GM18511 (cell line): Measurements from ENCODE around the gene PARD6B.
"Not testable (repeated sequence)": the region's sequence is repeated elsewhere in the genome, so short reads cannot be mapped to it uniquely, and the experiment has no call there.

Experiments used
- ATAC-seq: cut with Tn5 transposase; IDR thresholded peaks from one replicate; pipeline ENCODE4 v1.9.1; 2021; ENCODE audit warnings: mild to moderate bottlenecking, moderate library complexity; ENCODE audit not compliant: unreplicated experiment

Gene PARD6B

DNA sequence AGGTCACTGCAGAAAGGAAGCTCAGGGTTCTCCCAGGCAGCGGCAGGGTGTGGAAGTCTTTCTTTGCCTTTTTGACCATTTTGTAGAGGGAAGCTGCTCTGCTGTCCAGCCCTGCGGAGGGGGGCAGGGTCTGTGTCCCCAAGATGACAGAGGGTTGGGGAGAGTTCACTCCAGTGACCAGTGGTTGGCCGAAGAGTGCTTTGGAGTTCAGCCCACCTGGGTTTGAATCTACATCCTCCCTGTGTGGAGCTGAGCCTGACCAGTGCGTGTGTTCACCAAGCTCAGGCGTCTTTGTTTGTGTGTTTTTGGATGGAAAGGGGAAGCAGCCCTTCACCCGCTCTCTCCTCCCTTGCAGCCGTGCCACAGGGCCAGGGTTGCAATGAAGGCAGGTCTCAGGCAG lies 37.6 kb downstream of the PARD6B start:
- not testable (repeated sequence) for ATAC-seq

DNA sequence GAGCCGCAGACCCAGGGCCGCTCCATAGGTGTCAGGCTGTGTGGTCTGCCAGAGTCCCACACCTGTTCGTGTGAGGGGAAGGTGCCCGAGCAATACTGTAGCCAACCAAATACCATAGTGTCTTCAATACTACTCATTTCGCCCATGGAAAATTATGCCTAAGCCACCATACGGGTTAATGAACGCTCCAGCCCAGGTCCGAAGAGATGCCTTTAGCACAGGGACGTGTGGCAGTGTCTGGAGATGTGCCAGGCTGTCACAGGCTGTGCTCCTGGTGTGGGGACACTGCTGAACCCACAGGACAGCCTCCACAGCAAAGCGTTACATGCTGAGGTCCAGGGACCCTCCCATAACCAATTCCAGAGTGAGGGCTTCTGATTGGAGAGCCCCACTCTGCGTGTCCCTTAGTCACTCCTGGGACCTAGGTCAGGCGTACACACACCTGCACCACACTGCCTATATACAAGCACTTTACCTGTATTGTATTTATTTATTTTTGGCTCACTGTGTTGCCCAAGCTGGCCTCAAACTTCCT lies 38.2 kb downstream of the PARD6B start:
- not testable (repeated sequence) for ATAC-seq

DNA sequence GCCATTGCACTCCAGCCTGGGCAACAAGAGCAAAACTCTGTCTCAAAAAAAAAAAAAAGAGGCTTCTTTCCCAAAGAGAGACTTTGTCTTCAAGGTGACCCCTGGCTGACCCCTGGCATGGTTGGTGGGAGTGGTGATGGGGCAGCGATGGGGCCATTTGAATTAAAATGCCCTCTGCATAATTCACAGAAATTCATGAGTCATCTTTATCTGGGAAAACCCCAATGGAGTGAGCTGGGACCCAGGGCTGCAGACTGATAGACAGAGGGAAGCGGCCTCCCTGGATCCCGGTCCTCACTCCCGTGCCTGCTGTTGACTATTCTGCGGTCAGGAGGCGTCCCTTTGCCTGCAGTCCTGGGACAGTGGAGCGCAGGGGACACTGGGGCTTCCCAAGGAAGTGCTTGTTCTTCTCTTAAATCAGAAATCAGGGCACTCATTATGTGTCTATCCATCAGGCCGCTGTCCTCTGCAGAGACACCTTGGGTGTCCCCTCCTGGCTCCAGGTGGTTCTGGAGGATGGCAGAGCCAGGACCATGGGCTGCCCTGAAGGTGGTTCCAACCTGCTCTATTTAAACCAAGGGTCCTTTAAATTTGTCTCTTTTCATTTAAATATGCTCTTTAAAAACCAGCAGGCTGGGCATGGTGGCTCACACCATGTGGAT lies 40.2 kb downstream of the PARD6B start:
- ATAC-seq, result not testable (repeated sequence)

DNA sequence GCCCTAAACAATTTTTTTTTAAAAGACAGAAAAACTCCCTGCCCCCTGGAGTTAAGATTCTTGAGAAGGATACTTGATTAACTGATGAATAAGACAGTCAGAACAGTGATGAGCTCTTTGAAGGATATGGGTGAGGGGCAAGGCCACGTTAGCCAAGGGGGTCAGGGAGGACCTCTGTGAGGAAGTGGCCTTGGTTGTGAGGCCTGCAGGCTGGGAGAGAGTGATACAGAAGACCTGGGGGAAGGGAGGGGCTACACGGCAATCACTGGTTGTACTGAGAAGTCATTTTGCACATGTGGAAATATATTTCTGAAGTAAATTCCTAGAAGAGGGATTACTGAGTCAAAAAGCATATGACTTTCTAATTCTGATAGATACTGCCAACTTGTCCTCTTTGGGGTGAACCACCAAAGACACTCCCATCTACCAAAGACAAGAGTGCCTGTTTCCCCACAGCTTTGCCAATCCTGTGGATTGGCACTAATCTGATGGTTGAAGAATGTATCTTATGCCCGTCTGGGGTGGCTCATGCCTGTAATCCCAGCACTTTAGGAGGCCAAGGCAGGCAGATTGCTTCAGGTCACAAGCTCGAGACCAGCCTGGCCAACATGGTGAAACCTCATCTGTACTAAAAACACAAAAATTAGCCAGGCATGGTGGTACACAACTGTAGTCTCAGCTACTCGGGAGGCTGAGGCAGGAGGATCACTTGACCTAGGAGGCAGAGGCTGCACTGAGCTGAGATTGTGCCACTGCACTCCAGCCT lies 41.2 kb downstream of the PARD6B start:
- no peak for ATAC-seq

DNA sequence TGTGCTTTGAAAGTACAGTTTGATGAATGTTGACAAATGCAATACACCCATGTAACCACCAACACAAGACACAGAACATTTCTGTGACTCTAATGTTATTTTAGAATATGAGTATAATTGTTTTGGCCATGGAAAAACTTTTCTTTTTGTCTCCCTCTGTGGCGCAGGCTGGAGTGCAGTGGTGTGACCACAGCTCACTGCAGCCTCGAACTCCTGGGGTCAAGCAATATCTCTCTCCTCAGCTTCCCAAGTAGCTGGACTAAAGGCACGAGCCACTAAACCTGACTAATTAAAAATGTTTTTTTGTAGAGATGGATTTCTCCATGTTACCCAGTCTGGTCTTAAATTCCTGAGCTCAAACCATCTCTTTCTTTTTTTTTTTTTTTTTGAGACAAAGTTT lies 43.1 kb downstream of the PARD6B start:
- no peak for ATAC-seq

DNA sequence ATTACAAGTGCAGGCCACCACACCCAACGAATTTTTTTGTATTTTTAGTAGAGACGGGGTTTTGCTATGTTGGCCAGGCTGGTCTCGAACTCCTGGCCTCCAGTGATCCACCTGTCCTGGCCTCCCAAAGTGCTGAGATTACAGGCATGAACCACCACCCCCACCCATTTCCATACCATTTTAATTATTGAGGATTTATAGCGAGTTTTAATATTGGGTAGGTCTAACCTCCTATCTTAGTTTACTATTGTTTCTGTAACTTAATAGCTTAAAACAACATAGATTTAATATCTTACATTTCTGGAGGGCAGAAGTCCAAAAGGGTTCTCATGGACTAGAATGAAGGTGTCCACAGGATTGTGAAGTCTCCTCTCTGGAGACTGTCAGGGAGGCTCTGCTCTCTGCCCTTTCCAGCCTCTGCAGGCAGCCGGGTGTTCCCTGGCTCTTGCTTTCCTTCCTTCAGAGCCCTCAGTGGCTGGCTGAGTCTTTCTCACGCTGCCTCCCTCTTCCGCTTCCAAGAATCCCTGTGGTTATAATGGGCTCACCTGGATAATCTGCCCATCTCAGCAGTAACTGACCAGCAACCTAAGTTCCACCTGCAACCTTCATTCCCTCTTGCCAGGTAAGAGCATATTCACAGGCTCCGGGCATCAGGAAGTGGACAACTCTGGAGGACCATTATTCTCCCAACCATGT lies 44.9 kb downstream of the PARD6B start:
- ATAC-seq, result no peak

DNA sequence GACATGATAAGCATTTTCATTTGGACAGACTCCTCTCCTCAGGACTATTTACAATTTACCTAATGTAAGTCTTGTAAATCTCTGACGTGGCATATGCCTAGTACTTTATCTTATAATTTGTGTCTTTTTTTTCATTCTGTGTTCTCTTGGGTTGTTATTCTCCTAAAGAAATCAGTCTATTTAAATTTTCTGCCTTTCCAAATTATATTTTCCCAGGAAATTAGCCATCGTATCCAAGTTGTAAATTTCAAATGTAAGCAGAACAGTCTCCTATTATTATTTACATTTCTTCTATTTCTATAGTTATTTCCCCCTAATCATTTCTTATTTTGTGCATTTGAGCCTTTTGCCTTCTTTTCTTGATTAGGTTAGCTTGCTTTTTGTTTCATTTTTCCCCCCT lies 46.0 kb downstream of the PARD6B start:
- no peak for ATAC-seq

DNA sequence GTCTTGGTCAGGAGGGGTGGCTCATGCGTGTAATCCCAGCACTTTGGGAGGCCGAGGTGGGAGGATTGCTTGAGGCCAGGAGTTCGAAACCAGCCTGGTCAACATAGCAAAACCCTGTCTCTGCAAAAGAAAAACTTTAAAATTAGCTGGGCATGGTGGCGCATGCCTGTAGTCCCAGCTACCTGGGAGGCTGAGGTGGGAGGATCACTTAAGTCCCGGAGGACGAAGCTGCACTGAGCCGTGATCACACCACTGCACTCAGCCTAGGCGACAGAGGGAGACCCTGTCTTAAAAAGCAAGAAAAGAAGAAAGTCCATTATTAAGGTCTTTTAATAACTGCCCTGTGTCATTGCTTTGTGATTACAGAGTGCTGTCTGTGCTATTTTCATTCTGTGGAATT lies 47.6 kb downstream of the PARD6B start:
- not testable (repeated sequence) for ATAC-seq

DNA sequence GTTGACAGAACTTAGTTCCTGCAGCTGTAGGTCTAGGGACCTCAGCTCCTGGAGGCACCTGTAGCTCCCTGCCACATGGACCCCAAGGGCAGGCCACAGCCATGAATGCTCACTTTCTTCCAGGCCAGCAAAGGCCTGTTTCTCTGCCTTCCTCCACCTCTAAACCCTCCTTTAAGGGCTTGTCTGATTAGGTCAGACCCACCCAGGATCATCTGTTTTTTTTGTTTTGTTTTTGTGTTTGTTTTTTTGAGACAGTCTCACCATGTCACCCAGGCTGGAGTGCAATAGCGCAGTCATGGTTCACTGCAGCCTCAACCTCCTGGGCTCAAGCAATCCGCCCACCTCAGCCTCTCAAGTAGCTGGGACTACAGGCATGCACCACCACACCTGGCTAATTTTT lies 52.0 kb downstream of the PARD6B start:
- ATAC-seq, result no peak

DNA sequence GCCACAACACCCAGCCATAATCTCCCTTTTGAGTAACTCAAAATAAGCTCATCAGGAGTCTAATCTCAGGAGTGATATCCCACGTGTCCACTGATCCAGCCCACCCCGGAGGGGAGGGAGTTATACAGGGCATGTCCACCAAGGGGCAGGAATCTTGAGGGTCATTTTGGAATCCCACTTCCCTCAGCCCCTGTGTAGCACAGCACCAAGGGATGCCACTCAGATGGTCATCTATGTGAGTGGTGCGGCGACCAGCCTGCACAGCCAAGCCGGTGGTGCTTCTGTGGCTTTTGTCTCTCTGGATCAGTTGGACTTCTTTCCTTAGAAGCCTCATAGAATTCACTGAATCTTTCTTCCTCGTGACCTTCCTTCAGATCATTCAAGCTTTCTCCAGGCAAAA lies 52.5 kb downstream of the PARD6B start:
- ATAC-seq, result no peak

DNA sequence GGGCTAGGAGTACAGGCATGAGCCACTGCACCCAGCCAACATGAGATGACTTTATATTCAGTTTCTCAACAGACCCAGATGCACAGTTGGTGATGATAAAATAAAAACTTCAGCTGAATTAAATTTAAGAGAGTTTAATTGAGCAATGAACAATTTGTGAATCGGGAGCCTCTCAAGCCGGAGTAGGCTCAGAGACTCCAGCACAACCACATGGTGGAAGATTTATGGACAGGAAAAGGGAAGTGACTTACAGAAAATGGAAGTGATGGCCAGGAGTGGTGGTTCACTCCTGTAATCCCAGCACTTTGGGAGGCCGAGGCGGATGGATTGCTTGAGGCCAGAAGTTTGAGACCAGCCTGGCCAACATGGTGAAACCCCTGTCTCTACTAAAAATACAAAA lies 53.1 kb downstream of the PARD6B start:
- no peak for ATAC-seq

DNA sequence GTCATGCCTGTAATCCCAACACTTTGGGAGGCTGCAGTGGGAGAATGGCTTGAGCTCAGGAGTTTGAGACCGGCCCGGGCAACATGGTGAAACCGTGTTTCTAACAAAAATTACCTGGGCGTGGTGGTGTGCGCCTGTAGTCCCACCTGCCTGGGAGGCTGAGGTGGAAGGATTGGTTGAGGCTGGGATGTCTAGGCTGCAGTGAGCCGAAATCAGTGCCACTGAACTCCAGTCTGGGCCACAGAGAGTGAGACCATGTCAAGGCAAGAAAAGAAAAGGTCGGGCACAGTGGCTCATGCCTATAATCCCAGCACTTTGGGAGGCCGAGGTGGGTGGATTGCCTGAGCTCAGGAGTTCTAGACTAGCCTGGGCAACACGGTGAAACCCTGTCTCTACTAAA lies 55.3 kb downstream of the PARD6B start:
- ATAC-seq, result no peak

DNA sequence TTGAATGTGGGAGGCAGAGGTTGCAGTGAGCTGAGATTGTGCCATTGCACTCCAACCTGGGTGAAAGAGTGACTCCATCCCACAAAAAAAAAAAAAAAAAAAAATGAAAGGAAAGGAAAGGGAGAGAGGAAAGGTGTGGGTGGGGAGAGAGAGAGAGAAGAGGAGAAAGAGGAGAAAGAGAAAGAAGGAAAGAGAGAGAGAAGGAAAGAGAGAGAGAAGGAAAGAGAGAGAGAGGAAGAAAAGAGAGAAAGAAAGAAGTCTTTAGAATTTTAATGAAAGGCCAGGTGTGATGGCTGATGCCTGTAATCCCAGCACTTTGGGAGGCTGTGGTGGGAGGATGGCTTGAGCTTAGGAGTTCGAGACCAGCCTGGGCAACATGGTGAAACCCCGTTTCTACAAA lies 55.8 kb downstream of the PARD6B start:
- no peak for ATAC-seq

DNA sequence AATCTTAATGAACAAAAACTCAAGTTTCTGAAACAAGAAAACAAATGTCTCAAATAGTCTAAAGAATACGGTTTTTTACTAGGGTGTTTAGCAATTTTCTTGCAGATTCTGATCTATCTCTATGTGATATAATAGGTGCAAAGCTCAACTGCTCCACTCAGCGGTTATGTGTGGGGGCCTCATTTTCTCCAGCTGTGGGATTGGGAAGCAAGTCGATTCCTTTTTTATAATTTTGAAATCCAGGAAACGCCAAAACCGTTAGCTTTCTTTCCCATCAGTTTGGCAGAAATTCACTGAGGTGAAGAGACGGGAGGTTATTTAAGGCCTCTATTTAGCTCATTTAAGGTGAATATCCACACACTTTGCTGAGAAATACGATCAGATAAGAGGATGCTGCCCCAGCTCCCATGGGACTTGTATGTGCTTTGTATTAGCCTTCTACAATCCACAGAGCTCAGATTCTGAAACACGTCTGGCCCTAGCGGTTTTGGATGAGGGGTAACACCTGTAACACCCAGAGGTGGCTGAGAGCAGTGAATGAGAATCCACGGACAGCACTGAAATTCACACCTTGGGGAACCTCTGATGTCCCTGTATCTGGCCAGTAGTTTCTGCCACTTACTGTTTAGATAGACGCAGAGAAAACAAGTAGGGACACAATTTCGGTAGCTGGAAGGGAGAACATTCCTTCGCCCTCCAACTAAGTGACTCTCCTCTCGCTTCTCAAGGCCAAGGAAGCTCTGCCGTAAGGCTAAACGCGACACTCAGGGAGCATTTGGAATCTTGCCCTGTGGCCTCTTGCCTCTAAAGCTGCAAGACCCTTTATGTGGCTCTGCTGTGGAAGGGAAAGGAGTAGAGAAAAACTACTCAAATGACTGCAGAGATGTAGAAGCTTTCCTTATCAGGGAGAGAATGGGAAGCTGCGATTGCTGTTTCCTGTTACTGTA lies 56.9 kb downstream of the PARD6B start:
- no peak for ATAC-seq

DNA sequence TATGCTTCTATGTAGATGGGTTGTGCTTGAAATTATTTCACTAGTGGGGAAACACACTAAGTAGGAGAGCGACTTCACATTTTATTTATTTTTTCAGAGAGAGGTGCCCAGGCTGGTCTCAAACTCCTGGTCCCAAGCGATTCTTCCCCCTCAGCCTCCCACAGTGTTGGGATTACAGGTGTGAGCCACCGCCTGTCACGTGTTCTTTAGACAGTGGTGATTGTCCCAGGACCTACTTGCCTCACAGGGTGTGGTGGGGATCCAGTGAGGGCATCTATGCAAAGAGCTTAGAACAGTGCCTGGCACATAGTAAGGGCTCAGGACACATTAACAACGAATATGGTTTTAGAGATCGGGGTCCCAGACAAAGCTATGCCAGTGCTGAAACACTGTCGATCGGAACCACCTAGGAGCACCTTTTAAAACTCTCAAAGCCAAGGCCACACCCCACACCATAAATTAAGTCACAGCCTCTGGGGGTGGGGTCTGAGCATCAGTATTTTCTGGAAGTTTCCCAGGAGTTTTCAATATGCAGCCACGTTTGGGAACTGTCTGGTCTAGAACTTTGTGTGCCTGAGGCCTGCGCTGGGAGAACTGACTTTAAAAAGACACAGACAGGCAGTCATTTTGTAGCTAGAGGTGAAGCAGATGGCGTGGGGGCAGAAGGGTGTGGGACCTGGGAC lies 58.7 kb downstream of the PARD6B start:
- no peak for ATAC-seq

DNA sequence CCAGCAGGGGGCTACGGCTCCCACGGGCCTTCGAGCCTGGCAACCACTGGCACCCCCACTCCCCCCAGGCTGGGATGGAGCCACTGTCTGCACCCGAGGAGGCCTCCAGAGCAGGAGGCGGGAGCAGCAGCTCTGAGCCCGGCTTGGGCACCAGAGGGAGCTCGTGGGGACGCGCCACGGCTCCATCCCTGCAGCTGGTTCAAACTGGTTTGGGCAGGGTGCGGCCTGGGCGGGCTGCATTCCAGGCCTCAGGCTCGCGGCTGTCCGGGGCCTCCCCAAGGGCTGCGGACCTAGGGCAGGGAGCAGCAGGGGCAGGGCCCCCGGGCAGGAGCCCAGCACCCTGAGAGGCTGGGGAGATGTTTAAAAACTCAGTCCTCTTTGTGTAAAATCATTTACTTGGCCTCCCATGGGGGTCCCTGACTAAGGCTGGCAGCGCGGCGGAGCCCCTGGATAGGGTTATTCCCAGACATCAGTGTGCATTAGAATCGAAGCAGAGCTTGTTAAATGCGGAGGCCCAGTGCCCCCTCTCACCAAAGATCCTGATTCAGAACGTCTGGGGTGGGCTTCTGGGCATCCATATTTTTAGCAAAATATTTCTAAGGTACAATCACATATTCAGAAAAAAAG lies 59.4 kb downstream of the PARD6B start:
- ATAC-seq, result peak; percentile 57

DNA sequence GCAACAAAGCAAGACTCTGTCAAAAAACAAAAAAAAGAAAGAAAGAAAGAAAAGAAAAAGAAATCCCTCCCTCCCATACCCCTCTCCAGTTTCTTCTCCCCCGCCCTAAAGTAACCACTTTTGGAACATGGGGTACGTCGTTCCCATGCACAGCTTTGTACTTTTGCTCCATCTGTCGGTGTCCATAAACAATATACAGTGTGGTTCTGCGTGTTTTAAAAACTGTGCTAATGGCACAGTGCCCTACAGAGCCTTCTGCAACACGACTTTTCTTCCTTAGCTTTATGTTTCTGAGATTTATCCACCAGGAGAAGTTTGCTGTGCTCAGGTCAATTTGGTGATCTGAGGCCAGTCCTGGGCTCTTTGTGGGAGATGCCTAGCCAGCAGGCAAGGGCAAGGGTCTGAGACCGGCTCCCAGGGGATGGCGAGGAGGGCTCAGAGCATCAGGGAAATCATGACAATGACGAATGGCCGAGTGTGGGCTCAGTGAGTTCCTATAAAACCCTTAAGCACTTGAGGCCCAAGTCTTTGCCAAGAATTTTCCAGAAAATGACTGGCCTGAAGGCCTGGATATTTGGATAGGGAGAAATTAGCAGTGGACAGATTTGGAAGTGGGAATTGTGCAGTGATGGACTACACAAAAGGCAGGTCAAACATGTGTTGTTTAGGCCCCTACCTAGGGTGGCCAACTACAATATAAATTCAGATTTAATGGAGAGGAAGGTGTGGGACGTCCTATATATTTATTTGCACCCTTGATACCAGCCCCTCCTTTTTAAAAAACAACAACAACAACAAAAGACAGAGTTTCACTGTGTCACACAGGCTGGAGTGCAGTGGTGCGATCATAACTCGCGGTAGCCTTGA lies 61.6 kb downstream of the PARD6B start:
- ATAC-seq, result no peak

DNA sequence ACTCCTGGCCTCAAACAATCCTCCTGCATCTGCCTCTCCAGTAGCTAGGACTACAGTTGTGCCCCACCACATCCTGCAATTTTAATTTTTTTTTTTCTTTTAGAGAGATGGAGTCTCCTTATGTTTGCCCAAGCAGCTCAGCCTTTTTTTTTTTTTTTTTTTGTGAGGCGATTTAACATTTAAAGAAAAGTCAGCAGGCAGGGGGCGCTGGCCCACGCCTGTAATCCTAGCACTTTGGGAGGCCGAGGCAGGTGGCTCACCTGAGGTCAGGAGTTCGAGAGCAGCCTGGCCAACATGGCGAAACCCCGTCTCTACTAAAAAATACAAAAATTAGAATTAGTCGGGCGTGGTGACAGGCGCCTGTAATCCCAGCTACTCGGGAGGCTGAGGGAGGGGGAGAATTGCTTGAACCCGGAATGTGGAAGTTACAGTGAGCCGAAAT lies 62.2 kb downstream of the PARD6B start:
- ATAC-seq, result not testable (repeated sequence)
